Liver (tissue), 9 donors: Measurements from ENCODE around the gene CLCN1. TPM values are rescaled to one million over a fixed set of nuclear protein-coding genes. Genes with fewer than 3 reads are reported as not detected.

Experiments used
- DNase-seq: peaks from one replicate; pipeline ENCODE4 v3.0.0-alpha.2; 2017; ENCODE audit warnings: low spot score
- H3K27ac ChIP-seq, 2 donors: one replicate each; pipeline ENCODE4 v1.7.0; 2013; ENCODE audit warnings: inconsistent platforms in 2 of 2, low read length in 2 of 2, control low read depth in 1 of 2, low read depth in 1 of 2, mild to moderate bottlenecking in 1 of 2
- H3K27me3 ChIP-seq, 4 donors: one replicate each; pipeline versions ENCODE4 v1.6.1 to v1.7.0; 2013; ENCODE audit warnings: low read length in 3 of 4, inconsistent platforms in 1 of 4, mild to moderate bottlenecking in 1 of 4, moderate library complexity in 1 of 4; ENCODE audit not compliant: control insufficient read depth in 4 of 4, insufficient read depth in 4 of 4
- H3K36me3 ChIP-seq, 4 donors: one replicate each; pipeline versions ENCODE4 v1.6.1 to v1.7.0; 2013; ENCODE audit warnings: low read length in 3 of 4, mild to moderate bottlenecking in 3 of 4, low read depth in 1 of 4, moderate library complexity in 1 of 4; ENCODE audit not compliant: control insufficient read depth in 4 of 4, insufficient read depth in 3 of 4
- H3K4me1 ChIP-seq, 4 donors: one replicate each; pipeline versions ENCODE4 v1.6.1 to v1.7.0; 2013; ENCODE audit warnings: low read length in 3 of 4, mild to moderate bottlenecking in 3 of 4, moderate library complexity in 1 of 4; ENCODE audit not compliant: control insufficient read depth in 4 of 4, insufficient read depth in 4 of 4
- H3K4me3 ChIP-seq, 3 donors: one replicate each; pipeline versions ENCODE4 v1.6.1 to v1.7.0; 2013; ENCODE audit warnings: low read length in 3 of 3, control low read depth in 1 of 3, low read depth in 1 of 3, mild to moderate bottlenecking in 1 of 3
- H3K9ac ChIP-seq, 2 donors: one replicate each; pipeline ENCODE4 v1.7.0; 2013; ENCODE audit warnings: low read length in 2 of 2, mild to moderate bottlenecking in 2 of 2, moderate library complexity in 2 of 2, control low read depth in 1 of 2, low read depth in 1 of 2
- H3K9me3 ChIP-seq, 4 donors: one replicate each; pipeline versions ENCODE4 v1.6.1 to v1.7.0; 2013; ENCODE audit warnings: low read length in 3 of 4; ENCODE audit not compliant: control insufficient read depth in 4 of 4
- EGR1 ChIP-seq, 2 donors: IDR thresholded peaks; 2 replicates each; pipeline ENCODE4 v1.6.1; 2016 to 2018; ENCODE audit warnings: antibody characterized with exemption in 2 of 2, low read depth in 2 of 2
- FOXA1 ChIP-seq: IDR thresholded peaks from 2 replicates; pipeline ENCODE4 v1.6.1; 2016; ENCODE audit warnings: antibody characterized with exemption
- FOXA2 ChIP-seq: IDR thresholded peaks from 2 replicates; pipeline ENCODE4 v1.6.1; 2016; ENCODE audit warnings: antibody characterized with exemption
- GABPA ChIP-seq, 2 donors: IDR thresholded peaks in 1 of 2; conservative IDR thresholded peaks in 1 of 2; 2 replicates each; pipeline ENCODE4 v1.6.1; 2016; ENCODE audit warnings: antibody characterized with exemption in 2 of 2, mild to moderate bottlenecking in 1 of 2, moderate library complexity in 1 of 2
- RAD21 ChIP-seq, 2 donors: IDR thresholded peaks; 2 replicates each; pipeline ENCODE4 v1.6.1; 2016; ENCODE audit warnings: antibody characterized with exemption in 2 of 2, mild to moderate bottlenecking in 2 of 2
- SP1 ChIP-seq: IDR thresholded peaks from 2 replicates; pipeline ENCODE4 v1.6.1; 2018; ENCODE audit warnings: antibody characterized with exemption, mild to moderate bottlenecking
- TAF1 ChIP-seq: conservative IDR thresholded peaks from 2 replicates; pipeline ENCODE4 v1.6.1; 2016; ENCODE audit warnings: antibody characterized with exemption, mild to moderate bottlenecking
- YY1 ChIP-seq: IDR thresholded peaks from 2 replicates; pipeline ENCODE4 v1.6.1; 2016; ENCODE audit warnings: antibody characterized with exemption, mild to moderate bottlenecking
- WGBS: extraction: QIAGEN DNeasy Blood & Tissue Kit; methylation state at CpG from one replicate; pipeline ENCODE4 v1.1.7; 2013; 5-methylcytosine and 5-hydroxymethylcytosine counted together
- polyA plus RNA-seq, 2 donors: library from polyadenylated mRNA; stranded (reverse) in 1 of 2; unstranded in 1 of 2; fragments of 200-250 nt in 1 of 2; fragments of >200 nt in 1 of 2; fragmentation: Nextera tagmentation in 1 of 2; extraction: Ambion mirVana in 1 of 2; gene quantifications; one replicate each; pipeline versions ENCODE4 v1.2.1 to v1.2.3, GENCODE V29; 2013 to 2015
- total RNA-seq, 2 donors: library from RNA; depleted of rRNA; stranded (reverse); fragments of >200 nt; gene quantifications; one replicate each; pipeline ENCODE4 v1.2.3, GENCODE V29; 2014
- TF ChIP-seq, protein P1 (sequence below): IDR thresholded peaks from 2 replicates; pipeline ENCODE4 v1.6.1; 2016; ENCODE audit warnings: antibody characterized with exemption
- TF ChIP-seq, protein P2 (sequence below): IDR thresholded peaks from 2 replicates; pipeline ENCODE4 v1.6.1; 2016; ENCODE audit warnings: antibody characterized with exemption, mild to moderate bottlenecking
- TF ChIP-seq, protein P3 (sequence below): fragments of 150-350 bp; IDR thresholded peaks from 2 replicates; pipeline ENCODE4 v1.5.1; 2017; ENCODE audit warnings: improper control_type of control experiment, low read depth, low read length; ENCODE audit not compliant: missing input control
- donor health status: healthy.
- donor health status: healthy.
- donor health status: healthy.
- donor health status: healthy.
- donor health status: healthy.

The CLCN1 gene
- total and polyA plus RNA-seq, 4 donors: 0.01 to 0.08 TPM; not detected in 2

DNA sequence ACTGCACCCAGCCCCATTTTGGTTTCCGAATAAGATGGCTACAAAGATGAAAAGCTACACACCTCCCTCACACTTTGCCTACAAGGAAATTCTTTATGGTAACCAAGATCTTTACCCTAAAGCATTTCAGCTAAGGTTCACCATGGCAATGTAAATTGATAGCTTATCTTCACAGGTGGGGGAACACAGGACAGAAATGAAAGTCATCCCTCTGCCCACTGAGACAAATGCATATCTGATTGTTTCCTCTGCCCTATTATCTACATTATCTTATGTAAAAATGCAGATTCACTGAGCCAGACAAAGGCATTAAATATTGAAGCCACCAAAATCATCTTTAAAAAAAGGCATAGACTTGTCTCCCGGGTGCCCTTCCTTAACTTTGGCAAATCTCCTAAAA, 34.4 kb upstream of the CLCN1 start (continued):
- no peak for TF ChIP-seq YY1
- no peak for TF ChIP-seq FOXA1
- no peak for TF ChIP-seq RAD21 (IDR thresholded peaks at IDR 0.05)
- TF ChIP-seq, protein P1, sequence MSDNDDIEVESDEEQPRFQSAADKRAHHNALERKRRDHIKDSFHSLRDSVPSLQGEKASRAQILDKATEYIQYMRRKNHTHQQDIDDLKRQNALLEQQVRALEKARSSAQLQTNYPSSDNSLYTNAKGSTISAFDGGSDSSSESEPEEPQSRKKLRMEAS: no peak
- TF ChIP-seq GABPA (IDR thresholded peaks at IDR 0.05 in 1 of 2, conservative IDR thresholded peaks at IDR 0.05 in 1 of 2): no peak
- TF ChIP-seq, protein P2, sequence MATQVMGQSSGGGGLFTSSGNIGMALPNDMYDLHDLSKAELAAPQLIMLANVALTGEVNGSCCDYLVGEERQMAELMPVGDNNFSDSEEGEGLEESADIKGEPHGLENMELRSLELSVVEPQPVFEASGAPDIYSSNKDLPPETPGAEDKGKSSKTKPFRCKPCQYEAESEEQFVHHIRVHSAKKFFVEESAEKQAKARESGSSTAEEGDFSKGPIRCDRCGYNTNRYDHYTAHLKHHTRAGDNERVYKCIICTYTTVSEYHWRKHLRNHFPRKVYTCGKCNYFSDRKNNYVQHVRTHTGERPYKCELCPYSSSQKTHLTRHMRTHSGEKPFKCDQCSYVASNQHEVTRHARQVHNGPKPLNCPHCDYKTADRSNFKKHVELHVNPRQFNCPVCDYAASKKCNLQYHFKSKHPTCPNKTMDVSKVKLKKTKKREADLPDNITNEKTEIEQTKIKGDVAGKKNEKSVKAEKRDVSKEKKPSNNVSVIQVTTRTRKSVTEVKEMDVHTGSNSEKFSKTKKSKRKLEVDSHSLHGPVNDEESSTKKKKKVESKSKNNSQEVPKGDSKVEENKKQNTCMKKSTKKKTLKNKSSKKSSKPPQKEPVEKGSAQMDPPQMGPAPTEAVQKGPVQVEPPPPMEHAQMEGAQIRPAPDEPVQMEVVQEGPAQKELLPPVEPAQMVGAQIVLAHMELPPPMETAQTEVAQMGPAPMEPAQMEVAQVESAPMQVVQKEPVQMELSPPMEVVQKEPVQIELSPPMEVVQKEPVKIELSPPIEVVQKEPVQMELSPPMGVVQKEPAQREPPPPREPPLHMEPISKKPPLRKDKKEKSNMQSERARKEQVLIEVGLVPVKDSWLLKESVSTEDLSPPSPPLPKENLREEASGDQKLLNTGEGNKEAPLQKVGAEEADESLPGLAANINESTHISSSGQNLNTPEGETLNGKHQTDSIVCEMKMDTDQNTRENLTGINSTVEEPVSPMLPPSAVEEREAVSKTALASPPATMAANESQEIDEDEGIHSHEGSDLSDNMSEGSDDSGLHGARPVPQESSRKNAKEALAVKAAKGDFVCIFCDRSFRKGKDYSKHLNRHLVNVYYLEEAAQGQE: no peak

DNA sequence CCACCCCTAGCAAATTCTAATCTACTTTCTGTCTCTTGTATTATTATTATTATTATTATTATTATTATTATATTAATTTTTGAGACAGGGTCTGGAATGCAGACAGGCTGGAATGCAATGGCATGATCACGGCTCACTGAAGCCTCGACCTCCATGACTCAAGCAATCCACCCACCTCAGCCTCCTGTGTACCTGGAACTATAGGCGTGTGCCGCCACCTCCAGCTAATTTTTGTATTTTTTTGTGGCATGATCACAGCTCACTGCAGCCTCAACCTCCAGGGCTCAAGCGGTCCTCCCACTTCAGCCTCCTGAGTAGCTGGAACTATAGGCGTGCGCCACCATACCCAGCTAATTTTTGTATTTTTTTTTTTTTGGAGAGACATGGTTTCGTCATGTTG, 33.8 kb upstream of the CLCN1 start:
- DNase-seq: no peak
- Histone ChIP-seq H3K36me3 (no peaks in the 10 kb centered on the region), H3K4me3 (no peak overlapping the region), H3K4me1 (peaks cover 0 to 24% (median 14%) of the 10 kb centered on the region in 4 donors), H3K27me3 (no peaks in the 10 kb centered on the region), H3K27ac (no peak overlapping the region), H3K9ac (no peak overlapping the region), H3K9me3 (no peaks in the 10 kb centered on the region)
- WGBS: 96% methylated on average over 8 of the region's 8 CpGs
- TF ChIP-seq TAF1: no peak
- no peak for TF ChIP-seq YY1
- TF ChIP-seq FOXA2: no peak
- TF ChIP-seq FOXA1: no peak
- TF ChIP-seq, protein P3, sequence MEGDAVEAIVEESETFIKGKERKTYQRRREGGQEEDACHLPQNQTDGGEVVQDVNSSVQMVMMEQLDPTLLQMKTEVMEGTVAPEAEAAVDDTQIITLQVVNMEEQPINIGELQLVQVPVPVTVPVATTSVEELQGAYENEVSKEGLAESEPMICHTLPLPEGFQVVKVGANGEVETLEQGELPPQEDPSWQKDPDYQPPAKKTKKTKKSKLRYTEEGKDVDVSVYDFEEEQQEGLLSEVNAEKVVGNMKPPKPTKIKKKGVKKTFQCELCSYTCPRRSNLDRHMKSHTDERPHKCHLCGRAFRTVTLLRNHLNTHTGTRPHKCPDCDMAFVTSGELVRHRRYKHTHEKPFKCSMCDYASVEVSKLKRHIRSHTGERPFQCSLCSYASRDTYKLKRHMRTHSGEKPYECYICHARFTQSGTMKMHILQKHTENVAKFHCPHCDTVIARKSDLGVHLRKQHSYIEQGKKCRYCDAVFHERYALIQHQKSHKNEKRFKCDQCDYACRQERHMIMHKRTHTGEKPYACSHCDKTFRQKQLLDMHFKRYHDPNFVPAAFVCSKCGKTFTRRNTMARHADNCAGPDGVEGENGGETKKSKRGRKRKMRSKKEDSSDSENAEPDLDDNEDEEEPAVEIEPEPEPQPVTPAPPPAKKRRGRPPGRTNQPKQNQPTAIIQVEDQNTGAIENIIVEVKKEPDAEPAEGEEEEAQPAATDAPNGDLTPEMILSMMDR: no peak
- no peak for TF ChIP-seq RAD21 (IDR thresholded peaks at IDR 0.05)

DNA sequence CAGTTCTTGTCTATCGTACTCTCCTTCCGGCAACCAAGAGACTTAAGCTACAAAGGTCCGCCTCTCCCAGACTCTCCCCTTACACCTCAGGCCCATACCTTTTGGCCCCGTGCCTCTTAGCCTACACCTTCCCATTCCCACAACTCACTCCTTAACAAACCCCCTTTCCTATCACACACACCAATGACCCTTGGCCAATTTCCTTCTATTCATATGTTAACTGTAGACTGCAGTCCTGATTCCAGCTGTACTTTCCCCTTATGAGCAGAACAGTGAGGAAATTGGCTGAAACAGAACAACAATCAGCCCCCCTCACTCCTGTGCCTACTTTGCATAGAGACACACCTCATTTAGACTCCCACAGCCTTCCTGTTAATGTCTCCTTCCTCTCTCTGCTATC, 32.5 kb upstream of the CLCN1 start:
- WGBS: 84% methylated on average over 4 of the region's 4 CpGs
- no peak for DNase-seq

More for the DNA sequence above, 32.5 kb upstream of the CLCN1 start:
- H3K9ac ChIP-seq: no peak overlapping the region
- no peaks in the 10 kb centered on the region for H3K36me3 ChIP-seq
- H3K27me3 ChIP-seq: no peaks in the 10 kb centered on the region
- no peak overlapping the region for H3K27ac ChIP-seq
- H3K4me1 ChIP-seq: peaks cover 6 to 30% (median 18%) of the 10 kb centered on the region in 4 donors
- no peaks in the 10 kb centered on the region for H3K9me3 ChIP-seq
- TF ChIP-seq FOXA2: no peak
- TF ChIP-seq YY1: no peak
- no peak for TF ChIP-seq EGR1 (IDR thresholded peaks at IDR 0.05; ENCODE audit: low read depth in 2 of 2)
- no peak for TF ChIP-seq SP1
- TF ChIP-seq GABPA (IDR thresholded peaks at IDR 0.05 in 1 of 2, conservative IDR thresholded peaks at IDR 0.05 in 1 of 2): no peak
- no peak overlapping the region for H3K4me3 ChIP-seq
